ENCODE data around the gene ZNF708. TPM values are rescaled to one million over a fixed set of nuclear protein-coding genes. Genes with fewer than 3 reads are reported as not detected.
"Not testable (repeated sequence)": the region's sequence is repeated elsewhere in the genome, so short reads cannot be mapped to it uniquely, and the experiment has no call there.

The ZNF708 gene
- total RNA-seq: 14.7 TPM
- long read RNA-seq, partial matches to known transcripts: 0 of 3 reads
- long read RNA-seq, other reads (novel, unspliced or antisense): 3 of 3 reads

- peaks cover 8% of the 10 kb centered on the region for H3K36me3 ChIP-seq
- H3K4me1 ChIP-seq: peaks cover 4% of the 10 kb centered on the region
- peak within 1 kb of the TSS; percentile 94 for H3K27ac ChIP-seq
- ATAC-seq (peak; percentile 100), DNase-seq (peak; percentile 92)
- no peaks in the 10 kb centered on the region for H3K27me3 ChIP-seq
- intact Hi-C loops (cut with DNase I): no loop called here
- no peaks in the 10 kb centered on the region for H3K9me3 ChIP-seq
- no peak for TF ChIP-seq CTCF (IDR thresholded peaks at IDR 0.05)
- peak within 1 kb of the TSS; percentile 64 for H3K4me3 ChIP-seq
Measured at GRCh38 chr19:21328885-21329605, at the start of gene ZNF708. ZNF708 (minus strand) TSS chr19:21329410; CDS start chr19:21329212, 198 bp downstream.

- intact Hi-C loops (cut with DNase I): no loop called here
Measured at GRCh38 chr19:21362291-21362690, 33.1 kb upstream of the ZNF708 start.

GRCh38 chr19:21358768-21359451 is 29.7 kb upstream of the ZNF708 start, which contains the start of gene ZNF738:
ZNF738 (plus strand) TSS chr19:21359000; CDS start chr19:21359141, 141 bp downstream.
- H3K27ac ChIP-seq: peak within 1 kb of the TSS; percentile 84
- ATAC-seq: peak; percentile 99
- H3K36me3 ChIP-seq: no peaks in the 10 kb centered on the region
- intact Hi-C loops (cut with DNase I): no loop called here
- DNase-seq: peak; percentile 91
- H3K9me3 ChIP-seq: no peaks in the 10 kb centered on the region
- peak within 1 kb of the TSS; percentile 75 for H3K4me3 ChIP-seq
- no peaks in the 10 kb centered on the region for H3K4me1 ChIP-seq
- no peaks in the 10 kb centered on the region for H3K27me3 ChIP-seq
- TF ChIP-seq CTCF (IDR thresholded peaks at IDR 0.05): no peak

More at GRCh38 chr19:21362291-21362690, 33.1 kb upstream of the ZNF708 start:
- Histone ChIP-seq H3K4me1 (no peaks in the 10 kb centered on the region), H3K27me3 (no peaks in the 10 kb centered on the region), H3K36me3 (no peaks in the 10 kb centered on the region), H3K4me3 (no peak overlapping the region), H3K27ac (no peak overlapping the region), H3K9me3 (no peaks in the 10 kb centered on the region)
- ATAC-seq: no peak
- no peak for DNase-seq
- TF ChIP-seq CTCF (IDR thresholded peaks at IDR 0.05): no peak

GRCh38 chr19:21352830-21353229 is 23.6 kb upstream of the ZNF708 start:
- DNase-seq (no peak), ATAC-seq (no peak)
- intact Hi-C loops (cut with DNase I): no loop called here
- Histone ChIP-seq H3K4me3 (no peak overlapping the region), H3K36me3 (no peaks in the 10 kb centered on the region), H3K9me3 (no peaks in the 10 kb centered on the region), H3K4me1 (no peaks in the 10 kb centered on the region), H3K27me3 (no peaks in the 10 kb centered on the region), H3K27ac (no peak overlapping the region)
- no peak for TF ChIP-seq CTCF (IDR thresholded peaks at IDR 0.05)

- H3K27me3 ChIP-seq; ATAC-seq; H3K4me1 ChIP-seq; DNase-seq; H3K36me3 ChIP-seq; H3K9me3 ChIP-seq; intact Hi-C loops (cut with DNase I); H3K27ac ChIP-seq; H3K4me3 ChIP-seq: not testable (repeated sequence)
Measured at GRCh38 chr19:21344841-21345240, 15.6 kb upstream of the ZNF708 start.

- H3K27ac ChIP-seq: no peak overlapping the region
- H3K27me3 ChIP-seq: no peaks in the 10 kb centered on the region
- intact Hi-C loops (cut with DNase I): no loop called here
- H3K4me1 ChIP-seq: no peaks in the 10 kb centered on the region
- peaks cover 18% of the 10 kb centered on the region for H3K9me3 ChIP-seq
- ATAC-seq: no peak
- DNase-seq: no peak
- H3K4me3 ChIP-seq: no peak overlapping the region
- no peaks in the 10 kb centered on the region for H3K36me3 ChIP-seq
- no peak for TF ChIP-seq CTCF (IDR thresholded peaks at IDR 0.05)
Measured at GRCh38 chr19:21335721-21336120, 6.5 kb upstream of the ZNF708 start.
